Measurements from ENCODE around the gene LRRC27.

LRRC27 gene

DNA sequence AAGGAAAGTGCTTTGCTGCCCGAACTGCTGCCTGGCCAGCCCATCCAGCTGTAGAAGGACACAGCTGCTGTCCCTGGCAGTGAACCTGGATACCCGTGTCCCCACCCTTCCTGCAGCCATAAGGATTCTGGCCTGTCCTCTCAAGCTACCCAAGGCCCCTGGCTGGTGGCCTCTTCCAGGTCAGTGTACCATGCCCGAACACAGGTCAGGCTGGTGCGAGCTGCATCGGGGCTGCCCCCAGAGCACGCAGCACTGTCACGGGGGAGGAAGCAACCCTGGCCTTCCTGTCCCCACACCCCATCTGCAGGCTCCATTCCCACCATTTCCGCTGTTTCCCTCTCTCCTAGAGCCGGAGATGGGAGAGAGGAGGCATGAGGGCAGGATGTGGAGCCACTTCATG is 34.5 kb downstream of the LRRC27 start:
- in situ Hi-C loops (cut with MboI; ENCODE audit: low pct_unique_long_range_greater_than_20kb, low sequenced_read_pairs, unreplicated experiment) = no loop called here
- DNase-seq (ENCODE audit: low spot score) = no peak
- TF ChIP-seq, protein P1, sequence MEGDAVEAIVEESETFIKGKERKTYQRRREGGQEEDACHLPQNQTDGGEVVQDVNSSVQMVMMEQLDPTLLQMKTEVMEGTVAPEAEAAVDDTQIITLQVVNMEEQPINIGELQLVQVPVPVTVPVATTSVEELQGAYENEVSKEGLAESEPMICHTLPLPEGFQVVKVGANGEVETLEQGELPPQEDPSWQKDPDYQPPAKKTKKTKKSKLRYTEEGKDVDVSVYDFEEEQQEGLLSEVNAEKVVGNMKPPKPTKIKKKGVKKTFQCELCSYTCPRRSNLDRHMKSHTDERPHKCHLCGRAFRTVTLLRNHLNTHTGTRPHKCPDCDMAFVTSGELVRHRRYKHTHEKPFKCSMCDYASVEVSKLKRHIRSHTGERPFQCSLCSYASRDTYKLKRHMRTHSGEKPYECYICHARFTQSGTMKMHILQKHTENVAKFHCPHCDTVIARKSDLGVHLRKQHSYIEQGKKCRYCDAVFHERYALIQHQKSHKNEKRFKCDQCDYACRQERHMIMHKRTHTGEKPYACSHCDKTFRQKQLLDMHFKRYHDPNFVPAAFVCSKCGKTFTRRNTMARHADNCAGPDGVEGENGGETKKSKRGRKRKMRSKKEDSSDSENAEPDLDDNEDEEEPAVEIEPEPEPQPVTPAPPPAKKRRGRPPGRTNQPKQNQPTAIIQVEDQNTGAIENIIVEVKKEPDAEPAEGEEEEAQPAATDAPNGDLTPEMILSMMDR (IDR thresholded peaks at IDR 0.05; ENCODE audit: extremely low read depth, insufficient read depth, missing control alignments) = no peak

DNA sequence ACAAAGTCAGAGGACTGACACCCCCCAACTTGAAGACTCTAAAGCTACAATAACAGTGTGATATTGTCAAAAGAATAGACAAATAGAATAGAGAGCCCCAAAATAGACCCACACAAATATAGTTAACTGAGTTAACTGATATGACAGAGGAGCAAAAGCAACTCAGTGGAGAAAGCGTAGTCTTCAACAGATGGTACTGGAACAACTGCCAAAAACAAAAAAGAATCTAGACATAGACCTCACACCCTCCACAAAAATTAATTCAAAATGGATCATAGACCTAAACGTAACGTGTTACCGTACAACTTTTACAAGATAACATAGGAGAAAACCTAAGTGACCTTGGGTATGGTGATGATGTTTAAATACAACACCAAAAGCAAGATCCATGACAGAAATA is 36.4 kb downstream of the LRRC27 start:
- TF ChIP-seq, protein P1 (IDR thresholded peaks at IDR 0.05; ENCODE audit: extremely low read depth, insufficient read depth, missing control alignments) = no peak
- no peak for DNase-seq (ENCODE audit: low spot score)
- in situ Hi-C loops (cut with MboI; ENCODE audit: low pct_unique_long_range_greater_than_20kb, low sequenced_read_pairs, unreplicated experiment) = no loop called here

DNA sequence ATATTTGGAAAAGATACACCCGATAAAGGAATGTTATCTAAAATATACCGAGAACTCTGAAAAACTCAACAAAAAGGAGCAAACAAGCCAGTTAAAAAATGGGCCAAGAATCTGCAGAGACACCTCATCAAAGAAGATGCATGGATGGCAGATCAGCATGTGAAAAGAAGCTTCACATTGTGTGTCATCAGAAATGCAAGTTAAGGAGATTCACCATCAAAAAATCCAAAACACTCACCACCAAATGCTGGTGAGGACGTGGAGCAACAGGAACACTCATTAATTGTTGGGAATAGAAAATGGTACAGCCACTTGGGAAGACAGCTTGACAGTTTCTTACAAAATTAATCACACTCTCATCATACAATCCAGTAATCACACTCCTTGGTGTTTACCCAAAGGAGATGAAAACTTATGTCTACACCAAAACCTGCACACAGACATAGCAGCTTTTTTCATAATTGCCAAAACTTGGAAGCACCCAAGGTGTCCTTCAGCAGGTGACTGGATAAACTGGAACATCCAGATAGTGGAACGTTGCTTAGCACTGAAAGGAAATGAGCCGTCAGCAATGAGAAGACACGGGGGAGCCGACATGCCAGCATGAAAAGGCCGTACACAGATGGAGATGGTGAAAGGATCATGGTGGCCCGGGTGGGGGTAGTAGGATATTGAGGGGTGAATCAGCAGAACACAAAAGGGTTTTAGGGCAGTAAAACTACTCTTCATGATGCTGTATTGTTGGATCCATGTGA is 37.1 kb downstream of the LRRC27 start:
- TF ChIP-seq, protein P1 (IDR thresholded peaks at IDR 0.05; ENCODE audit: extremely low read depth, insufficient read depth, missing control alignments) = no peak
- in situ Hi-C loops (cut with MboI; ENCODE audit: low pct_unique_long_range_greater_than_20kb, low sequenced_read_pairs, unreplicated experiment) = no loop called here
- DNase-seq (ENCODE audit: low spot score) = no peak

DNA sequence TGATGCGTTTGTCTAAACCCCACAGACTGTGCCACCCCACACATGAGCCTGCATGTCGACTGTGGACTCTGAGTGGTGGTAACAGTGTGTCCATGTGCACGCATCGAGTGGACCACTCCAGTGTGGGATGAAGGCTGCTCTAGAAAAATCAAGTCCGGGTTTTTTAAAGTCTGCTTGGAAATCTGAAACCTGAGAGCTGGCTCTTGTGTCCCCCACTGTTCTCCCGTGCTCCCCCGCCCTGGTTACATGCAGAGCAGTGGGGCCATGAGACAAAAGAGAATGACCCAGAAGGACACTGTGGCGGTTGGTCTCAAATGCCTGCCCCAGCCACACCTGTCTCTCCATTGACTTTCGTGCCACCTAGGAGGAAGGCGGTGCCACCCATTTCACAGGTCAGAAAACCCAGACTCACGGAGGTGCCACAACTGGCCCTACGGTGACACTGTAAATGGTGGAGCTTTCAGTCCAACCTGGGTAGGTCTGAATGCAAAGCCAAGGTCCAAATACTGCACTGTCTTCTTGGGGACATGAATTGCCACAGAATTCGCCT is 37.7 kb downstream of the LRRC27 start:
- in situ Hi-C loops (cut with MboI; ENCODE audit: low pct_unique_long_range_greater_than_20kb, low sequenced_read_pairs, unreplicated experiment) = no loop called here
- no peak for DNase-seq (ENCODE audit: low spot score)
- TF ChIP-seq, protein P1 (IDR thresholded peaks at IDR 0.05; ENCODE audit: extremely low read depth, insufficient read depth, missing control alignments) = no peak

DNA sequence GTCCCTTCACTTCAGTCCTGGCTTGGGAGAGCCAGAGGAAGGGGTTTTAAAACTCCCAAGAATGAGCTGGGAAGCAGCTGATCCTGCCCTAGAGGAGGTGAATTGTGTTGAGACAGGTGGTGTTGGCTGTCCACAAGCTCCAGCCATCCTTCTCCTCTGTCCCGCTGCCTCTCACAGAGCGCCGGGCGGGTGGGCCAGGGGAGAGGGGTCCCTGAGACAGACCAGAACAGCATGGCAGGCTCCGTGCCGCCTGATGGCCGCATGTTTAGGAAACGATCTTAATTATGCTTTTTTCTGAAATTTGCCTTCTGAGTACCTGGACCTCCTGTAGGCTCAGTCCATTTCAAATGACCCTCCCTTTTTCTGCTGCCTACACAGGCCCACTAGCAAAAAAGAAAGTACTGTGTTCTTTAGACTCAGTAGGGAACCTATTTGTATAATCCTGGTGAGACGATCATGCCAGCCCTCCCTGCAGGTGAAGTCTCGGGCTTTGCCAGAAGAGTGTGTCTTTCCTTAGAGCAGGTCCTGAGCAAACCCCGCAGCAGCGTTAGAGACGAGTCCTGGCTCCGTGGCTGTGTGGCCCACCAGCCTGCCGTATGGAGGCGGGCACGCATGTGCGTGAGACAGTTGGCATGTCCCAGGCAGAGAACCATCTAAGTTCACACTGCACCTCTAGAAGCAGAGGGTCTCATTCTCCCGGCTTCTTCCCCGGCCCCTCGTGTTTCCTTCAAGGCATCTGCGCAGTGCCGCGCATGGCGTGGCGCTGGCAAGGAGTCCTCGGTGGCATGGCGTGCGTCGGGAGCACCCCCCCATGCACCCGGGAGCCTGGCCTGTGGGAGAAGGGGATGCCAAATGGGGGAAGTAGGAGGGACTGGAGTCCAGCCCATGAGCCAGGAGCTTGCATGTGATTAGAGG is 38.7 kb downstream of the LRRC27 start:
- TF ChIP-seq, protein P1 (IDR thresholded peaks at IDR 0.05; ENCODE audit: extremely low read depth, insufficient read depth, missing control alignments) = no peak
- in situ Hi-C loops (cut with MboI; ENCODE audit: low pct_unique_long_range_greater_than_20kb, low sequenced_read_pairs, unreplicated experiment) = no loop called here
- DNase-seq (ENCODE audit: low spot score) = no peak

DNA sequence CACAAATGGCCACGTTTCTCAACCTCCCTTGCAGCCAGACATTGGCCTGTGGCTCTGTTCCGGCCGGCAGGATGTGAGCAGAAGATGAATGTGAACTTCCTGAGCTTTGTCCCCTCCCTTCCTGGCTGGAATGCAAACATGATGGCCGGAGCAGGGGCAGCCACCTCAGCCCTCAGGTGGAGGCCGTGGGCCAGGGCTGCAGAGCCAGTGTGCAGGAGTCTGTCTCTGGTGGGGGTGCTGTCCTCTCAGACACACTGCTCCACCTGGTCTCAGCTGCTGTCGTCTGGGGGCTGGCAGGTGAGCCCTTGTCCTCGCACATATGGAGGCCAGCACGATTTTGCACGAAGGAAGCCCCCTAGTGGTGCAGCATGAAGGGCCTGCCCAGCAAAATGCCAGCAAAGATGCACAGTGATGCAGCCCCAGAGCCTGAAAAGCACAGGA is 39.7 kb downstream of the LRRC27 start:
- TF ChIP-seq, protein P1 (IDR thresholded peaks at IDR 0.05; ENCODE audit: extremely low read depth, insufficient read depth, missing control alignments) = peak; percentile 51
- in situ Hi-C loops (cut with MboI; ENCODE audit: low pct_unique_long_range_greater_than_20kb, low sequenced_read_pairs, unreplicated experiment) = no loop called here
- DNase-seq (ENCODE audit: low spot score) = no peak
